GM21447 (cell line): ENCODE measurements around the gene METTL1.

Experiments used
- ATAC-seq: cut with Tn5 transposase; IDR thresholded peaks from one replicate; pipeline ENCODE4 v1.9.1; 2021; ENCODE audit not compliant: unreplicated experiment

The METTL1 gene

DNA sequence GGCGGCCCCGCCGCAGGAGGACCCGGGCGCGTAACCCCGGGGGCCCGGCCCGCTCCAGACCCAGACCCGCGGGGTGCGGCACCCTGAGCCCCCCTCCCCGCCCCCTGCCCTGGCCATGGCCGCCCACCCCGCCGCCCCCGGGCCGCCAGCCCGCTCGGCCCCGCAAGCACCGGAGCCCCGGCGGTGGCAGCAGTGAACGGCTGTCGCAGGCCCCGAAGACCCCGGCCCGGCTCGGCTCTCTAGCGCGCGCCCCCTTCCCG is 16.8 kb downstream of the METTL1 start:
- no peak for ATAC-seq

GRCh38 chr12:57754411-57755193 is 17.3 kb downstream of the METTL1 start, which contains the start of gene MARCHF9:
Gene MARCHF9, plus strand, starts transcription at chr12:57755103. Its CDS starts 426 bp downstream, at chr12:57755529.
- ATAC-seq = peak; percentile 37

DNA sequence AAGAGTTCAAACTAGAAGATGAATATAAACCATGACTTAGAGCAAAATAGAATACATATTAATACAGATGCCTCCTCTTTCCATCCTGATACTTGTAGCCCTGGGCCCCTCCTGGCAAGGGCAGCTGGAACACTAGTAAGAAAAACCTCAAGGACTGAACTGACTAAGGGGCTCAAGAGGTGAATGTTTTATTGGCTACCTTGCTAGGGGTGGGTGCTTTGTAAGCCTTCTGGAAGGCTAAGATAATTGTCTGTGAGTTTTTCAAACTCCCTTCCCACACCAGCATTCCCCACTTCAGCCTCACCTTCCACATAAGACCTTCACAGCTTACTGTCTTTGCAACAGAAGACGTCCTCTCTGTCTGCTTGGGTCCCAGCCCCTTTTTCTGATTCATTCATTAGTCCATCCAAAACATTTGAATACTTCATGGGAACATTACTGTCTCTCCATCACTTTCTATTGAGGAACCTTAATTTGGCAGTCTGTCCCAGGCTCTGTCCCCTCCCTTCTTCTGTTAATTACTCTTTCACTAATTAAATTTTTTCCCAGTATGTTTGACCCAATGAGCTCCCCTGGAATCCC is 18.1 kb downstream of the METTL1 start:
- ATAC-seq = no peak

GRCh38 chr12:57752668-57753000 is 19.3 kb downstream of the METTL1 start:
- no peak for ATAC-seq

GRCh38 chr12:57751788-57752667 is 19.9 kb downstream of the METTL1 start, which contains the start of gene CDK4:
Gene CDK4, minus strand, starts transcription at chr12:57752310. Its CDS starts 593 bp downstream, at chr12:57751717.
- ATAC-seq = peak; percentile 60

GRCh38 chr12:57751432-57751787 is 20.5 kb downstream of the METTL1 start:
- ATAC-seq = no peak

GRCh38 chr12:57750561-57751431 is 21.1 kb downstream of the METTL1 start:
- no peak for ATAC-seq

GRCh38 chr12:57749061-57749460 is 22.8 kb downstream of the METTL1 start:
- ATAC-seq = no peak

GRCh38 chr12:57746025-57746424 is 25.9 kb downstream of the METTL1 start:
- no peak for ATAC-seq

GRCh38 chr12:57745485-57745881 is 26.4 kb downstream of the METTL1 start:
- no peak for ATAC-seq

DNA sequence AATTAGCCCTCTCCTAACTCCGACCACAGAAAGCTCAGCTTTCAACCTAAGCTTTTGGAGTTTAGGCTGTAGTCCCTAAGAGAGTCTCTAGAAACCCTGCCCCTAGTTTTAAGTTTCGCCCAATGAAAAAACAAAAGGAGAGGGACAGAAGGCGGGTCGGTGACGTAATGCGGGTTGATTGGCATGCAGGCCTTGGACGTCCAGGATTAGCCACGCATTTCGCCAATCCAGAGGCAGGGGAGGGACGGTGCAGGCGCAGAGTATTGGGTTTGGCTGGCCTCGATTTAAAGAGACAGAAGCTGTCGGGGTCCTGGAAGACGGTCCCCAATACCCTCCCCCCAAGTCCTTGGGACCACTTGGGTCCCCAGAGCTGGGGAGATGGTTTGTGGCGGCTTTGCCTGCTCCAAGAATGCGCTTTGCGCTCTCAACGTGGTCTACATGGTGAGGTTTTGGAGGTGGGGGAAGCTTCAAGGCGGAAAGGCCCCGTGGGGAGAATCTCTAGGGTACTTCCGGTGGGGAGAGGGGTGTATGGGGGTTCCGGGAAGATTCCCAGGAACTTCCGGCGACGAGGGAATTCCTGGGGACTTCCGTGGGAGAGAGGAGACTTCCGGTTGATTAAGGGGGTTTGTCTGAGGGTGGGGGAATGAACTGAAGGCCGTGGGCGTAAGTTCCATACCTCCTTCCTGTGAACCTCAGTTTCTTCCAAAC is 27.0 kb downstream of the METTL1 start, which contains the start of gene TSPAN31:
Gene TSPAN31, plus strand, starts transcription at position 263 of the 708 bp plus-strand sequence. Its CDS starts 116 bp downstream, at position 379.
- peak; percentile 83 for ATAC-seq

DNA sequence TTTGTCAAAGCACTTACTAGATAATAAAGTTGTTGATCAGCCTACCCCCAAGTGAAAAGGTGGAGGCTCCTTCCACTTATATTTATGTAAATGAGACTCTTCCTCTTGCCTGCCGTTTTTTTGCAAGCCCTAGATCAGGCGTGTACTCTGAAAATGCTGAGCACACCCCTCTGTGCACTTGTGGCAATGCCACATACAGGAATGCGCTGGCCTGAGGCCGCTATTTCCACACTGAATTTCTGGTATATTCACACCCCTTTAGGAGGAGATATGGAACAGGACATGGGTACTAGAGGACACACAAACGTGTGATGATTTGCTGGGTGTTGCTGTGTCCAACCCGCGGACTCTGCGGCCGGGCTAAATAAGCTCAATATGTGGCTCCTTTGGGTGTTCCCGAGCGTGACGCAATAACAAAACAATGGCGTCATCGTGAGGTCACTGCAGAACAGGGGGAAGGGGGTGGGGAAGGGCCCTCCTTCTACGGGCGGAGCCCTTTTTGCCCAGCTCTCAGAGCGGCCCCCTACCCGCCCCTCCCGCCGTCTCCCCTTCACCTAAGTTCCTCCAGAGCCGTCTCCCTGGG is 27.6 kb downstream of the METTL1 start:
- ATAC-seq = peak; percentile 22

DNA sequence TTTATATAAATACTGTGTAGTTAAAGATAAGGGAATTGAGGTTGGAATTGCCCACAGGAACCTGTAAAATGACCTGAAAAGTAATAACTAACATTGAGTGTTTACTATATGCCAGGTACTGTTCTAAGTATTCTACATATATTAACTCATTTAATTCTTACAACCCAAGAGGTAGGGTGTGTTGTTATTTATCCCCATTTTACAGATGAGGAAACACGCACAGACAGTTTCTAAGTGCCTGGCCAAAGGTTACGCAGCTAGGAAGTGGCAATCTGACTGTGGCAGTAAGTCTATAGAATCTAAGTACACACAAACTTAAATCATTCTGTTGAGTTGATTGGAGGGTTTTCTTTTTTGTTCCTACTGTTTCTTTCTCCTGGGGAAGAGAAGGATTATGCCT is 28.1 kb downstream of the METTL1 start:
- no peak for ATAC-seq

GRCh38 chr12:57741844-57742738 is 29.8 kb downstream of the METTL1 start:
- peak; percentile 62 for ATAC-seq

DNA sequence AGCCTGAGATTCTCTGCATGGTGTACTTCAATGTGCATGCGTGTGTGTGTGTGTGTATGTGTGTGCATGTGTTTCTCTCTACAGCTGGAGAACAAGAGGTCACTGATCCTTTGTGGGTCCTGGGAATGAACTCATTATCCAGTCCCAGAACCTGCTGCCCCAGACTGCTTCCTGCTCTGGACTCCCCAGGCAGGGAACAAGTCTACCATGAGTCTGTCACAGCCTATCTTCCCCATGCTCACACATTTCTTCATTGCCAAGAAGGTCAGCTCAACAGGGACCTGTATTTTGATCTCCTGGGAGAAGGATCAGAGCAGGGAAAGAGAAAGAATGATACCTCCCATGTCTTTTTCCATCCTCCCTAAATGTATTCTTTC is 30.5 kb downstream of the METTL1 start:
- ATAC-seq = no peak

- peak; percentile 48 for ATAC-seq
These were observed 31.1 kb downstream of the METTL1 start for GRCh38 chr12:57740656-57741412.

DNA sequence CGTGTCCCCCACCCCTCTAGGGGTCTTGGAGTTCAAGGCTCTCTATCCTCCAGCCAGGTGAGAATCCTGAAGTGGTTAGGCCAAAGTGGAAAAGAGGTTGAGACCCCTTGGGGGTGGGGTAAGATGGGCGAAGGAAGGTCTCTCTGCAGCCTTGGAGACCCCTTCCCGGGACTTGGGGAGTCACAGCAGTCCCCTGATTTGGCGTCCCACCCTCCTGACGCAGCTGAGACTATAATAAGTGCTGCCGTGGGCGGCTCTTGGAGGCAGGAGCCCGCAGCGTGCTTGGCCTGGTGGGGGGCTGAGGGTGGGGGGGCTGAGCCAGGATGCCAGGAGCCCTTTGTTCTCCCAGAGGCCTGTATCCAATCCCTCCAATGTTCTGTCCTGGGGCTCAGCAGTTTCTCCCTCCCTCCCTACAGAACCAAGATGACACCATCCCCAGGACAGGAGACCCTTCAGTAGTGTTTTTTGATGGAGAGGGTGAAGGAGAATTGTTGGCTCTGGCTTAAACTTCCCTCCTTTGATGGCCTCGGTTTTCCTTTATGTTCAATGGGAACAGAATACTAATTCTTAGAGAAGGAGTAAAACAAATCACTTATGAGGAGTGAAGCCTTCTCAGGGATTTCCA is 31.9 kb downstream of the METTL1 start:
- no peak for ATAC-seq

DNA sequence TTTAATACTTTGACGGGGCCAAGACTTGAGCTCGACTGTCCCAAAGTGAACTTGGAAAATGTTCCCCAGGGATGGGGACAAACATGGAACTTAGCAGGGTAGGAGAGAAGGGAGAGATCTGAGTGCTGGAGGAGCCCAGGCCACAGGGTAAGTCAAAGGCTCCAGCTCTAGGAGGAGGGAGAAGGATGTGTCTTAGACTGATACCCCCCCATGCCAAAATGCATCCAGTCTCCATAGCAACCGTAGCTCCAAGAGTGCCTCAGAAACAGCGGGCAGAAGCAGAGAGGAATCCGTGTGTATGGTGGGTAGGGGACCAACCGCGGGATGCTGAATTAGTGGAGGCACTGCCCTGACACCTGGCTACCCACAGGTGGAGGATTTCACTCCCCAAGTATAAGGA is 32.5 kb downstream of the METTL1 start:
- no peak for ATAC-seq
